ENCODE results near the gene DLGAP1. TPM values are rescaled to one million over a fixed set of nuclear protein-coding genes. Genes with fewer than 3 reads are reported as not detected.

Gene DLGAP1
- total RNA-seq, 1 experiment from 2014 or later, result 23.0 TPM

GRCh38 chr18:3605954-3606443 is 849.1 kb downstream of the DLGAP1 start:
- H3K27me3 Mint-ChIP-seq (ENCODE audit: low read depth), result no peaks in the 10 kb centered on the region
- no peak for ATAC-seq
- POLR2A ChIA-PET, result interaction anchor here (1.0 to 2.0 kb wide), 4 partner anchors 12 to 157 kb away, joined by 3 to 7 read pairs (median 4); no protein-coding TSS in a partner anchor
- peaks cover 30% of the 10 kb centered on the region for H3K4me1 Mint-ChIP-seq
- H3K9me3 Mint-ChIP-seq, result no peaks in the 10 kb centered on the region; the same call in 1 of the 2 replicates
- TF ChIP-seq AFF4 (CRISPR knock-in tag; IDR thresholded peaks at IDR 0.05; ENCODE audit: borderline replicate concordance) (no peak), STAT6 (CRISPR knock-in tag; conservative IDR thresholded peaks at IDR 0.05; ENCODE audit: low read depth) (no peak), MXD4 (CRISPR knock-in tag; IDR thresholded peaks at IDR 0.05; ENCODE audit: borderline replicate concordance) (no peak), NFYB (CRISPR knock-in tag; conservative IDR thresholded peaks at IDR 0.05; ENCODE audit: low read depth) (no peak), SOX15 (CRISPR knock-in tag; IDR thresholded peaks at IDR 0.05) (no peak), GTF2I (CRISPR knock-in tag; conservative IDR thresholded peaks at IDR 0.05) (no peak), NFE2L1 (CRISPR knock-in tag; IDR thresholded peaks at IDR 0.05) (no peak), FOXJ3 (CRISPR knock-in tag; IDR thresholded peaks at IDR 0.05; ENCODE audit: borderline replicate concordance) (no peak)
- no peak overlapping the region for H3K4me3 Mint-ChIP-seq
- DNase-seq (ENCODE audit: low spot score), result no peak
- CTCF ChIA-PET, result interaction anchor here (0.6 to 4.9 kb wide), 7 partner anchors 12 to 717 kb away, joined by 3 to 28 read pairs (median 5); no protein-coding TSS in a partner anchor
- peaks cover 26% of the 10 kb centered on the region for H3K36me3 Mint-ChIP-seq
- H3K27ac Mint-ChIP-seq, result no peak overlapping the region

GRCh38 chr18:3605486-3605952 is 849.6 kb downstream of the DLGAP1 start:
- H3K36me3 Mint-ChIP-seq, result peaks cover 26% of the 10 kb centered on the region

More at GRCh38 chr18:3605486-3605952, 849.6 kb downstream of the DLGAP1 start:
- TF ChIP-seq MLX (CRISPR knock-in tag; IDR thresholded peaks at IDR 0.05) (no peak), FOXK1 (CRISPR knock-in tag; IDR thresholded peaks at IDR 0.05) (no peak), PRRX2 (CRISPR knock-in tag; IDR thresholded peaks at IDR 0.05) (no peak), ZNF671 (CRISPR knock-in tag; IDR thresholded peaks at IDR 0.05) (no peak), NR2C2 (CRISPR knock-in tag; IDR thresholded peaks at IDR 0.05) (no peak), NFATC4 (CRISPR knock-in tag; IDR thresholded peaks at IDR 0.05) (no peak), ZNF121 (CRISPR knock-in tag; IDR thresholded peaks at IDR 0.05) (no peak), FOXP1 (CRISPR knock-in tag; IDR thresholded peaks at IDR 0.05; ENCODE audit: borderline replicate concordance) (no peak), TCF7 (CRISPR knock-in tag; IDR thresholded peaks at IDR 0.05; ENCODE audit: low read depth) (no peak), ERG (CRISPR knock-in tag; IDR thresholded peaks at IDR 0.05) (no peak), NR3C1 (CRISPR knock-in tag; conservative IDR thresholded peaks at IDR 0.05; ENCODE audit: low read depth) (no peak), ZNF263 (CRISPR knock-in tag; IDR thresholded peaks at IDR 0.05; ENCODE audit: low read depth) (no peak), PREB (CRISPR knock-in tag; IDR thresholded peaks at IDR 0.05; ENCODE audit: borderline replicate concordance) (no peak), OVOL2 (CRISPR knock-in tag; IDR thresholded peaks at IDR 0.05; ENCODE audit: borderline replicate concordance) (no peak), E2F1 (CRISPR knock-in tag; IDR thresholded peaks at IDR 0.05) (no peak), USF2 (CRISPR knock-in tag; IDR thresholded peaks at IDR 0.05) (no peak)
- CTCF ChIA-PET, result interaction anchor here (0.6 to 4.9 kb wide), 7 partner anchors 11 to 717 kb away, joined by 3 to 28 read pairs (median 5); no protein-coding TSS in a partner anchor
- H3K27me3 Mint-ChIP-seq (ENCODE audit: low read depth), result no peaks in the 10 kb centered on the region
- no peak overlapping the region for H3K27ac Mint-ChIP-seq
- DNase-seq (ENCODE audit: low spot score) (no peak), ATAC-seq (no peak)
- no peak overlapping the region for H3K4me3 Mint-ChIP-seq
- POLR2A ChIA-PET, result interaction anchor here (1.0 to 2.0 kb wide), 4 partner anchors 11 to 157 kb away, joined by 3 to 7 read pairs (median 4); no protein-coding TSS in a partner anchor
- H3K4me1 Mint-ChIP-seq, result peaks cover 30% of the 10 kb centered on the region
- no peaks in the 10 kb centered on the region; the same call in 1 of the 2 replicates for H3K9me3 Mint-ChIP-seq

Data from WTC11 (cell line).